Neural cell (in vitro differentiated cells): ENCODE measurements around the gene SLC7A14.

Source experiments
- CTCF ChIP-seq: fragments of 450-650 bp; IDR thresholded peaks from 2 replicates; pipeline ENCODE4 v1.5.1; 2014; ENCODE audit warnings: antibody characterized with exemption, mild to moderate bottlenecking, moderate library complexity; ENCODE audit not compliant: poor library complexity, severe bottlenecking
- EP300 ChIP-seq: fragments of 450-650 bp; conservative IDR thresholded peaks from 2 replicates; pipeline ENCODE4 v1.6.1; 2014; ENCODE audit warnings: antibody characterized with exemption, mild to moderate bottlenecking, moderate library complexity; ENCODE audit not compliant: poor library complexity, severe bottlenecking
- EZH2 ChIP-seq: fragments of 200-600, 300-800 bp; shearing (Covaris generic), sonication (generic); IDR thresholded peaks from 2 replicates; pipeline ENCODE4 v1.6.1; 2014; ENCODE audit warnings: antibody characterized with exemption, low read length, borderline replicate concordance, mild to moderate bottlenecking; ENCODE audit not compliant: insufficient read depth, poor library complexity, severe bottlenecking
- MXI1 ChIP-seq: fragments of 450-650 bp; conservative IDR thresholded peaks from 2 replicates; pipeline ENCODE4 v1.6.1; 2014; ENCODE audit warnings: antibody characterized with exemption, mild to moderate bottlenecking; ENCODE audit not compliant: poor library complexity, severe bottlenecking
- POLR2AphosphoS5 ChIP-seq: IDR thresholded peaks from 2 replicates; pipeline ENCODE4 v1.6.1; 2012
- TAF1 ChIP-seq: IDR thresholded peaks from 2 replicates; pipeline ENCODE4 v1.6.1; 2012; ENCODE audit warnings: low read depth

GRCh38 chr3:170579646-170580045, 6.2 kb downstream of the SLC7A14 start:
- no peak for TF ChIP-seq EZH2
- TF ChIP-seq EP300, result no peak
- no peak for TF ChIP-seq CTCF
- no peak for TF ChIP-seq MXI1
- no peak for TF ChIP-seq TAF1
- no peak for TF ChIP-seq POLR2AphosphoS5
